IMR-90 (cell line): ENCODE measurements around the gene UBL4B. TPM values are rescaled to one million over a fixed set of nuclear protein-coding genes. Genes with fewer than 3 reads are reported as not detected.

ENCODE experiments used
- ATAC-seq: fragments of 200-7000 bp; cut with Tn5 transposase; 2 replicates; pipeline ENCODE4 v1.9.1; 2020; ENCODE audit warnings: low read depth, mild to moderate bottlenecking, moderate library complexity
- BruUV-seq: library from RNA; stranded (reverse); fragments of 400-500 nt; replicated peaks from 2 replicates; lab custom pipeline; 2021; lab: Mats Ljungman, UMichigan
- CTCF ChIA-PET: fragments of 300-600 bp; formaldehyde crosslinking; extraction: SDS; loops from one replicate; lab custom pipeline; 2021; ENCODE audit warnings: antibody characterized with exemption; lab: Yijun Ruan, JAX
- POLR2A ChIA-PET: fragments of 300-600 bp; sonication (Branson Sonifier 250); formaldehyde crosslinking; loops from one replicate; lab custom pipeline; 2022; ENCODE audit warnings: antibody characterized with exemption; ENCODE audit not compliant: unreplicated experiment; lab: Charles Lee
- DNase-seq: peaks from one replicate; pipeline ENCODE4 v3.0.0; 2013
- H2AFZ ChIP-seq: replicated peaks from 2 replicates; pipeline ENCODE3; 2013; ENCODE audit warnings: low read length, mild to moderate bottlenecking; ENCODE audit not compliant: poor library complexity
- H2AK5ac ChIP-seq: 2 replicates; pipeline ENCODE4 v1.6.1; 2013; ENCODE audit warnings: low read depth, low read length, inconsistent platforms
- H2AK9ac ChIP-seq: replicated peaks from 2 replicates; pipeline ENCODE3; 2013; ENCODE audit warnings: mild to moderate bottlenecking, low read depth, low read length, moderate library complexity; ENCODE audit not compliant: poor library complexity
- H2BK120ac ChIP-seq: 2 replicates; pipeline ENCODE4 v1.6.1; 2013; ENCODE audit warnings: low read depth, low read length, inconsistent platforms
- H2BK15ac ChIP-seq: 3 replicates; pipeline ENCODE4 v1.6.1; 2013; ENCODE audit warnings: low read depth, low read length, inconsistent platforms
- H2BK20ac ChIP-seq: 2 replicates; pipeline ENCODE4 v1.6.1; 2013; ENCODE audit warnings: low read depth, mild to moderate bottlenecking, inconsistent platforms, low read length, moderate library complexity
- H2BK5ac ChIP-seq: 2 replicates; pipeline ENCODE4 v1.6.1; 2013; ENCODE audit warnings: mild to moderate bottlenecking, low read depth, low read length, inconsistent platforms; ENCODE audit not compliant: poor library complexity, severe bottlenecking
- H3K14ac ChIP-seq: replicated peaks from 2 replicates; pipeline ENCODE4 v1.6.1; 2013; ENCODE audit warnings: low read depth, low read length, inconsistent platforms
- H3K18ac ChIP-seq: 2 replicates; pipeline ENCODE4 v1.6.1; 2013; ENCODE audit warnings: low read depth, low read length, control low read depth
- H3K23ac ChIP-seq: 2 replicates; pipeline ENCODE4 v1.6.1; 2013; ENCODE audit warnings: low read depth, low read length, inconsistent platforms
- H3K27ac ChIP-seq: 2 replicates; pipeline ENCODE4 v1.5.1; 2013; ENCODE audit warnings: mild to moderate bottlenecking, control low read depth, low read length; ENCODE audit not compliant: insufficient read depth
- H3K27me3 ChIP-seq: 2 replicates; pipeline ENCODE4 v1.6.1; 2013; ENCODE audit warnings: low read length; ENCODE audit not compliant: control insufficient read depth, insufficient read depth
- H3K36me3 ChIP-seq: 2 replicates; pipeline ENCODE4 v1.6.1; 2013; ENCODE audit warnings: low read length, mixed read lengths; ENCODE audit not compliant: control insufficient read depth, insufficient read depth
- H3K4ac ChIP-seq: 2 replicates; pipeline ENCODE4 v1.6.1; 2013; ENCODE audit warnings: low read depth, low read length, inconsistent platforms
- H3K4me1 ChIP-seq: 2 replicates; pipeline ENCODE4 v1.6.1; 2013; ENCODE audit warnings: low read length, mixed read lengths; ENCODE audit not compliant: control insufficient read depth, insufficient read depth
- H3K4me2 ChIP-seq: 2 replicates; pipeline ENCODE4 v1.6.1; 2013; ENCODE audit warnings: low read depth, mild to moderate bottlenecking, control low read depth, low read length, moderate library complexity
- H3K4me3 ChIP-seq: 2 replicates; pipeline ENCODE4 v1.5.1; 2013; ENCODE audit warnings: low read depth, mild to moderate bottlenecking, control low read depth, low read length, moderate library complexity; ENCODE audit not compliant: insufficient read depth
- H3K56ac ChIP-seq: 2 replicates; pipeline ENCODE4 v1.6.1; 2013; ENCODE audit warnings: low read length, inconsistent platforms; ENCODE audit not compliant: insufficient read depth; ENCODE audit errors: extremely low read depth
- H3K79me1 ChIP-seq, 2 experiments: 2 replicates each; pipeline ENCODE4 v1.6.1; 2013; ENCODE audit warnings: low read length in 2 of 2, inconsistent platforms in 1 of 2, low read depth in 1 of 2
- H3K9ac ChIP-seq: 2 replicates; pipeline ENCODE4 v1.6.1; 2013; ENCODE audit warnings: low read depth, low read length, control low read depth
- H3K9me1 ChIP-seq: 2 replicates; pipeline ENCODE4 v1.6.1; 2013; ENCODE audit warnings: low read length, inconsistent platforms; ENCODE audit not compliant: insufficient read depth
- H3K9me3 ChIP-seq: 2 replicates; pipeline ENCODE4 v1.6.1; 2013; ENCODE audit warnings: low read length; ENCODE audit not compliant: control insufficient read depth, insufficient read depth
- H4K20me1 ChIP-seq: 2 replicates; pipeline ENCODE4 v1.6.1; 2013; ENCODE audit warnings: low read length, inconsistent platforms; ENCODE audit not compliant: insufficient read depth
- H4K5ac ChIP-seq: 2 replicates; pipeline ENCODE4 v1.6.1; 2013; ENCODE audit warnings: mild to moderate bottlenecking, low read depth, low read length, control low read depth
- H4K8ac ChIP-seq, 2 experiments: 2 replicates each; pipeline ENCODE4 v1.6.1; 2013; ENCODE audit warnings: low read depth in 2 of 2, low read length in 2 of 2, control low read depth in 1 of 2, inconsistent platforms in 1 of 2
- H4K91ac ChIP-seq: 2 replicates; pipeline ENCODE4 v1.6.1; 2013; ENCODE audit warnings: low read depth, low read length, inconsistent platforms; ENCODE audit not compliant: insufficient read depth
- BHLHE40 ChIP-seq: fragments of 150-350 bp; IDR thresholded peaks from 2 replicates; pipeline ENCODE4 v1.6.1; 2016; ENCODE audit warnings: mild to moderate bottlenecking, low read depth, low read length
- FOS ChIP-seq: fragments of 150-350 bp; IDR thresholded peaks from 2 replicates; pipeline ENCODE4 v1.6.1; 2016; ENCODE audit warnings: low read depth, low read length
- MAFK ChIP-seq: IDR thresholded peaks from 2 replicates; pipeline ENCODE4 v1.6.1; 2012; ENCODE audit warnings: low read depth, low read length, improper control_type of control experiment
- NFE2L2 ChIP-seq: fragments of 150-350 bp; IDR thresholded peaks from 2 replicates; pipeline ENCODE4 v1.6.1; 2016; ENCODE audit warnings: low read depth, mild to moderate bottlenecking, low read length
- RAD21 ChIP-seq: IDR thresholded peaks from 2 replicates; pipeline ENCODE4 v1.6.1; 2012; ENCODE audit warnings: low read length, improper control_type of control experiment
- RFX5 ChIP-seq: IDR thresholded peaks from 2 replicates; pipeline ENCODE4 v1.8.0; 2012; ENCODE audit warnings: low read depth, mild to moderate bottlenecking, low read length, moderate library complexity
- WGBS, 2 experiments: methylation state at CpG; one replicate each; pipeline versions ENCODE4 v1.1.5 to v1.1.7; 2013; ENCODE audit warnings: missing lambda C conversion rate in 2 of 2; ENCODE audit not compliant: insufficient read length in 1 of 2; ENCODE audit errors: extremely low coverage in 2 of 2; 5-methylcytosine and 5-hydroxymethylcytosine counted together
- dilution Hi-C: fragments of 300-500 bp; cut with HindIII; formaldehyde crosslinking; loops from one replicate; pipeline ENCODE4 v1.14.3; 2018; ENCODE audit warnings: low sequenced_read_pairs; ENCODE audit not compliant: unreplicated experiment
- in situ Hi-C: fragments of 300-500 bp; cut with MboI; formaldehyde crosslinking; loops from 3 replicates; pipeline ENCODE4 v1.14.3; 2019; ENCODE audit warnings: low sequenced_read_pairs, inconsistent platforms, mixed read lengths
- intact Hi-C: fragments of 100-400 bp; cut with micrococcal nuclease; formaldehyde crosslinking; loops from 2 replicates; pipeline ENCODE4 v1.10.0; 2022
- polyA plus RNA-seq, 3 experiments: library from polyadenylated mRNA; depleted of rRNA; stranded (reverse); fragments of >200 nt; gene quantifications; 2 replicates each; pipeline ENCODE4 v1.2.3, GENCODE V29; 2012; ENCODE audit warnings: low replicate concordance in 1 of 3
- total RNA-seq: library from RNA; depleted of rRNA; stranded (reverse); fragments of >200 nt; gene quantifications from 2 replicates; pipeline ENCODE4 v1.2.3, GENCODE V29; 2012

UBL4B gene
- total and polyA plus RNA-seq, 2 of the 4 experiments (the other 2 are of a cell fraction), result not detected

GRCh38 chr1:110135666-110136065 lies 23.4 kb downstream of the UBL4B start:
- in situ Hi-C loops, result no loop called here
- Histone ChIP-seq H3K9me1 (no peaks in the 10 kb centered on the region), H2BK20ac (no peak overlapping the region), H3K9ac (no peak overlapping the region), H2AFZ (no peak overlapping the region), H2BK5ac (no peak overlapping the region), H3K36me3 (no peaks in the 10 kb centered on the region), H2AK5ac (no peak overlapping the region), H3K18ac (no peak overlapping the region), H3K56ac (no peak overlapping the region), H2BK120ac (no peak overlapping the region), H2BK15ac (no peak overlapping the region), H4K91ac (no peak overlapping the region), H4K20me1 (no peaks in the 10 kb centered on the region), H4K5ac (no peak overlapping the region), H3K4me1 (no peaks in the 10 kb centered on the region), H3K27ac (no peak overlapping the region), H2AK9ac (no peak overlapping the region), H3K14ac (no peak overlapping the region), H3K79me1 (no peaks in the 10 kb centered on the region), H3K4ac (no peak overlapping the region), H3K4me3 (no peak overlapping the region), H3K9me3 (no peaks in the 10 kb centered on the region), H3K27me3 (peaks cover 57% of the 10 kb centered on the region), H3K4me2 (no peak overlapping the region), H3K23ac (no peak overlapping the region), H4K8ac (no peak overlapping the region)
- ATAC-seq (no peak), DNase-seq (no peak)
- no TSS peak for BruUV-seq
- 45% methylated on average over 2 of the region's 10 CpGs; no CpG with 5 or more reads in 1 of the 2 experiments for WGBS, 2 experiments
- POLR2A ChIA-PET, result no interaction called here
- intact Hi-C loops, result no loop called here
- no peak for TF ChIP-seq RFX5
- TF ChIP-seq NFE2L2, result no peak
- no peak for TF ChIP-seq MAFK
- no peak for TF ChIP-seq BHLHE40
- TF ChIP-seq RAD21, result no peak
- no peak for TF ChIP-seq FOS
- dilution Hi-C loops, result no loop called here
- CTCF ChIA-PET, result no interaction called here
